Right forelimb (tissue), 1 donor: Measurements from ENCODE around the gene EFR3B.
"Not testable (repeated sequence)": the region's sequence is repeated elsewhere in the genome, so short reads cannot be mapped to it uniquely, and the experiment has no call there.

Experiments used
- DNase-seq: peaks from one replicate; pipeline ENCODE4 v3.0.0-alpha.2; 2018

The EFR3B gene

DNA sequence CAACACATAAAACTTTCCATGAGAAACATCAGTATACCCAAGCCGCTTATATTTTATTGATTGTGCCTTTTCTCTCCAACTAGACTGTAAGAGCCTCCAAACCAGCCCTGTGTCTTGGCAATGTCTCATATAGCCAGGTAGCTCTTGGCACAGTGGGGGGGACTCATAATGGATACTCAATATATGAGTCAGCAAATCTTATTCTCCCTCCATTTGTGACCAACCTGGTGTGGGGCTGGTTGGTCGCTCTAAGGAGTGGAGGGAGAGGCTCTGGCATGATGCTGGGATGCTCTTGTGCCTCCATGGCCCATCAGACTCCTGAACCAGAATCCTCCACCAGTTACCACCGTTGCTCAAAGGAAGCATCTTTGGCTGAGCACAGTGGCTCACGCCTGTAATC lies 32.0 kb downstream of the EFR3B start:
- DNase-seq: no peak

DNA sequence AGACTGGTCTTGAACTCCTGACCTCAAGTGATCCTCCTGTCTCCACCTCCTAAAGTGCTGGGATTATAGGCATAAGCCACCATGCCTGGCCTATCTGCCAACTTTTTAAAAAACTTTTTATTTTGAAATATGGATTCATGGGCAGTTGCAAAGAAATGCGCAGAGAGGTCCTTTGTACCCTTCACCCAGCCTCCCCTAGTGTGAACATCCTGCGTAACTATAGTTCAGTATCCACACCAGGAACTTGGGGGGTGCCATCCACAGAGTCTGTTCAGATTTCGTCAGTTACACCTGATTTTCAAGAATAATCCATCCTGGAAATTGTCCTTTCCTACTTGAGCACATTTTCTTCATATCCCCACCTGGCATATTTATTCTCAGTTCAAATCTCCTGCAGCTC lies 33.0 kb downstream of the EFR3B start:
- DNase-seq: no peak

DNA sequence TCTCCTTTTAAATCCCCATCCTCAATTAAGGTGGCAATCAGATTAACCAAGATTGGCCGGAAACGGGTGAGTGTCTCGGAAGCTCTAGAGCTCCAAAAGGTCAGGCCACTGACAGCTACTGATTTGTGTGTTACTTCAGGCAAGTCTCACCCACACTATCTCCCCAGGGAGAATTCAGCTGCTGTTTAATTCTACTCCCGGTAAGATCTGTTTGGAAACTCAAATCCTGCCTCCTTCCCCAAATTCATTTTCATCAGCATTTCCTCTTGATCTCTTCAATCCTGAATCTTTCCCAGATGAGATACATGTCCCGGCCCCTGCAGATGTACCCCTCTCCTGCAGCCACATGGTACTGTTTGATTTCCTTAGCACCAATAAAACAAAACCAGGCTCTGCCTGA lies 34.9 kb downstream of the EFR3B start:
- DNase-seq: no peak

- no peak for DNase-seq
Measured at GRCh38 chr2:25077789-25078169, 35.9 kb downstream of the EFR3B start.

- DNase-seq: no peak
Measured at GRCh38 chr2:25078170-25079049, 36.5 kb downstream of the EFR3B start.

DNA sequence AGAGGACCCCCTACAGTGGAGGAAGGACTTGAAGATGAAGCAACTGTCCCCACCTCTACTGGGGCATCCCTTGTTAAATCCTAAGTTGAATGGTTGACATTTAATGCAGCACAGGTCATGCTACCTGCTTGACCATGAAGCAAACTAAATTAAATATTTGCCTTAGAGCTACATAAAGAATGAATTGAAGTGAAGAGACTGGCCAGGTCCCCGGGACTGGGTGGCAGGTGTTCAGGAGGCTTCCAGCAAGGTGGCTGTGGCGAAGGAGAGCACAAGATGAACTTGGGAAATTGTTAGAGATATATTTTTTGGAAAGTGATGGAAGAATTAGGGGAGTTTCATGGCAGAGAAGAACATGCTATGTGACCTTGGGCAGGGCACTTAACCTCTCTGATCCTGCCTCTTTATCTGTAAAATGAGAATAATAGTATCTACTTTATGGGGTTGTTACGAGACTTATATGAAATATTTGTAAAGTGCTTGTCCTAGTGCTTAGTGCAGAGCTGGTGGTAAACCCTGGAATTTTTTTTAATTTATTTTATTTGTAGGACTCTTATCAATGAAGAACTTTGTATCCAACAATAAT lies 37.3 kb downstream of the EFR3B start:
- DNase-seq: no peak

- DNase-seq: no peak
Measured at GRCh38 chr2:25081237-25081790, 39.4 kb downstream of the EFR3B start.

DNA sequence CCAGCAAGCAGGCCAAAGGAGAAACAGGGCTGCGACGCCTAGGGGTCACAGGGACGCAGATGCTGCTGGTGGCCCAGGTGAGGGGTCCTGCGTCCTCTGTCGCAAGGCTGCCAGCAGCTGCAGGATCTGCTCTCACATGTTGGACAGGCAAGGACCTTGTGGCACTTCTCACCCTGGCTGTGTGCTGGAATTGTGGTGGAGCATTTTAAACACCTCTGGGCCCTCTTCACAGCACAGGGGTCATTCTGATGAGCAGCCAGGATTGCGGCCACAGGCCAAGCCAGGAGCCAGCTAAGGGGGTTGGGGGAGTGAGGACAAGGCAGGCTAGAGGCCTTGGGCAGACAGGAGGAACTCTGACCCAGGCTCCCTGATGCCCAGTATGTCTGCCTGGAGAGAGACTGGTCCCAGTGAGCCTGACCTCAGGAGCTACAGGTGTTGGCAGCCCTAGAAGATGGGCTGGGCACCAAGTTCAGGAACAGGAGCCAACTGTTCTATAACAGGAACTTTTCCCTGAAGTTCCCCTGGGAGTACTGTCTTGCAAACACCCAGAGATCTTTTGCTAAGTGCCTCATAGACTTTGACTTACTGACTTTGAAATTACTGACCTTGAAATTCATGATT lies 40.2 kb downstream of the EFR3B start:
- DNase-seq: no peak

GRCh38 chr2:25085761-25086560 lies 44.1 kb downstream of the EFR3B start:
- DNase-seq: no peak

GRCh38 chr2:25088817-25089516 lies 47.1 kb downstream of the EFR3B start:
- no peak for DNase-seq

DNA sequence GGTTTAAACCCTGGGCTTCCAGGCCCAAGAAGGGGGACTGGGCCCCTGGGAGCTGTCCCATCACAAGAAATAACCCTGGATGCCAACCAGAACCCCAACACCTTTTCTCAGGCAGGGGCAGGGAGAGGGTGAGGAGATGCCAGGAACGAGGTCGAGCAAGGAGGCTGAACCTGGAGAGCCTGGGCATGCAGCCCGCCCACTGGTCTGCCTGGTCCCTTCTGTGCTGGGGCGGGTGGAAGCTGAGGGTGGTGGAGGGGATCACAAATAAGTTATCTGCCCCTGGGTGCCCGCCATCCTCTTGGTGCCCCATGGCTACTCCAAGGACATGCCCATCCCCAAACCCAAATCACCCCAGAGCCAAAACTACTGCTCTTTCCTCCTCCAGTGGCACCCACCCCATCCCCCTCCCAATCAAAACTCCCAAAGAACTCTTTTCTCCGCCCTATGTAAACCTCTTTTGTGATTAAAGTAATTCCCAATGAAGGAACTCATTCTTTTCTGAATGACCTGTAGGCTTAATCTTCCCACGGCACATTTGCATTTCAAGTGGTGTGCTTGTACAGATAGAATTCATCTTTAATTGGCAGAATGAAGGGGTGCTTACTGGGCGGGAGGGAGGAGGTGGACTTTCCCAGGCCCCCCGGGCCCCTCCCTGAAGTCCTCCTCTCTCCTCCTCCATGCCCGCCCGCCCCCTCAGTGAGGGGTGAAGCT lies 47.9 kb downstream of the EFR3B start:
- no peak for DNase-seq

- no peak for DNase-seq
Measured at GRCh38 chr2:25090801-25091200, 48.9 kb downstream of the EFR3B start.

DNA sequence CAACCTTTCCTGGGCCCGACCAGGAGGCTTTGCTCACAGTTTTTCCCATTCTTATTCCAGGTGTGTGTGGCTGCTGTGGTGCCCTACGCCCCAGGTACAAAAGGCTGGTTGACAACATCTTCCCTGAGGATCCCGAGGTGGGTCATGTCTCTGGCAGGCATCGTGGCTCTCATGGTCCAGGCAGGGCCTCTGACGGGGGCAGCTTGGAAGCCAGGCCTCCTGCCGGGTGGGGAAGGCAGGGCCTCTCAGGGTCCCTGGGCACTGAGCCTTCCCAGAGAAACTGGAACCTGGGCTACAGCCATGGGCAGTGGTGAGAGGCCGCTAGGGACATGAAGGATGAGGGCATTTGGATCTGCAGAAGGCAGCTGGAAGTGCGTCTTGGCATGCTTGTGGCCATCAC lies 49.4 kb downstream of the EFR3B start:
- DNase-seq: no peak

GRCh38 chr2:25098056-25098455 lies 56.2 kb downstream of the EFR3B start:
- DNase-seq: no peak

DNA sequence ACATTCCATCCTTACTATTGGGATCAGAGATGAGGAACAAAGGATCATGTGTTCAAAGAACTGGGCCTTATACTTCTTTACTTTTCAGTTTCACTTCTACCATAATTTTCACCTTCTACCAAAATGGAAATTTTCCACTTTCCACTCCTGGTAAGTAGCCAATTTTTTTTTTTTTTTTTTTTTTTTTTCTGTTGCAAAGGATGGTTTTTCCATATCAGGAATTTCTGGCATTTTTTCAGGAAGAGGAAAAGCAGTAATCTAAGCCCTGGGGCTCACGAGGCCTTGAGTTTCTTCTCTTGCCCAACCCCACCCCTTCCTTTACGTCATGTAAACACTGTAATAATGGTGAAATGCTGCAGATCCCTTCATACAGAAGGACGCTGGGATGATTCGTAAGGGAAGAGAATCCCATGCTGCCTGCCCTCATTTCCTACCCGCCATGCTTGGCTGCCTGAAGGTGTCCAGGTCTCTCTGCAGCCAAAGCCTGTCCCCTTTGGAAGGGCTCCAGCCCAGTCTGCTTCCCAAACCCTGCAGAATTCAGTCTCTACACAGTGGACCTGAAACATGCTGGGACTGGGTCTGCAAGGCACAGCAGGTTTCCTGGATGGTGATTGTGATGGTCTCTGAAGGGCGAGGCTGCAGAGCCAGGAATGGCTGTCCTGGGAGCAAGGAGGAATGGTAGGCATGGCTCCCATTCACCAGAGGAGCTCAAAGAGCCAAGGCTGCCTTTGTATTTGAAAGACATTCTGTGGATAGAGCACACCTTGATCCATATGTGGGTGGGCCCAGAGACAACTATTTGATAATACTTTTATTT lies 57.0 kb downstream of the EFR3B start:
- DNase-seq: peak; percentile 56

- not testable (repeated sequence) for DNase-seq
Measured at GRCh38 chr2:25102352-25102751, 60.5 kb downstream of the EFR3B start.

DNA sequence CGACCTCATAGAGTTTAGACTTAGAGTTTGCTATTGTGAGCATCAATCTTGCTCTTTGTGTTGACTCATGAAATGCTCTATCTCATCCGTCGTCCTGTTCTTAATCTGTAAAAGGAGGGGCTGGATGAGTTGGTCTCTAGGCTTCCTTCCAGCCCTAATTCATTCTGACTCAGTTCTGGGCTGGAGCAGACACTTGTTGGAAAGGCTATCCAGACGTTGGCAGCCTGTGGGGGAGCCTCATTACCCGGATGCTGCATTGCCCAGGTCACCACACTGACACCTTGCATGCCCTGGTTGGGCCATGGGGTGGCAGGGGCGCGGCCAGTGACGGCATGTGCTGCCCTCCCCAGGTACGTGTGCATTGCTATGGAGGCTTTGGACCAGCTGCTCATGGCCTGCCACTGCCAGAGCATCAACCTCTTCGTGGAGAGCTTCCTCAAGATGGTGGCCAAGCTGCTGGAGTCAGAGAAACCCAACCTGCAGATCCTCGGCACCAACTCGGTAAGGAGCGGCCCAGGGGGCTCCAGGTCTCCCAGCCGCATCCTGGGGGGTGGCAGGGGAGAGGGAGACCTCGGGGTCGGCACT lies 61.5 kb downstream of the EFR3B start:
- no peak for DNase-seq

GRCh38 chr2:25104736-25105135 lies 62.9 kb downstream of the EFR3B start:
- DNase-seq: no peak

DNA sequence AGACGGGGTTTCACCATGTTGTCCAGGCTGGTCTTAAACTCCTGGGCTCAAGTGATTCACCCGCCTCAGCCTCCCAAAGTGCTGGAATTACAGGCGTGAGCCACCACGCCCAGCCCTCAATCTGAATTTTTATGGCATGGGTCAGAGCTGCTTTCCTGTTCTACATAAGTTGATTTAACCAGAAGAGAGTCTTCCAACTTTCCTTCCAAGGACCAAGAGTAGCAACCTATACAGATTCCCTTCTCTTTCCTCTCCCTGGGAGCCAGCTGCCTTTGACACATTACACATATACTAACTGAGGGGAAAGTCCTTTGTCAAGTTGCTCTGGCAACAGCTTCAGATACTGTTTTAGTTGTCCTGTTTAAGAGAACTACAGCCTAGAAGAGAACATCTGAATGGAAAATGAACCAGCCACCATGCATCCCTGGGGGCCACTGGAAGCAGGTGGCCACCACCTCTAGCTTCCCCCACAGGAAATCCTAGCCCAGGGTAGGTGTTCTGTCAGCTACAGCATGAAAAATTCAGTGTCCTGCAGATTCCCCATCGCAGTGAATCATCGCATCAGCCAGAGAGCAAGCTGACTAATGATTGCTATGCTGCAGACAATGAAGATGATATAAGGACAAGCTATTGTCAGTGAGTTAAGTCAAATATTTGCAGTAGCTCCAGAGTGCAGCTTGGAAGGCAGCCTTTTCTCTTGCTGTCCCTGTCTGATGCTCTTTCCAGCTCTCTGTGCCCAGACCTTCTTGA lies 63.6 kb downstream of the EFR3B start:
- DNase-seq: no peak

DNA sequence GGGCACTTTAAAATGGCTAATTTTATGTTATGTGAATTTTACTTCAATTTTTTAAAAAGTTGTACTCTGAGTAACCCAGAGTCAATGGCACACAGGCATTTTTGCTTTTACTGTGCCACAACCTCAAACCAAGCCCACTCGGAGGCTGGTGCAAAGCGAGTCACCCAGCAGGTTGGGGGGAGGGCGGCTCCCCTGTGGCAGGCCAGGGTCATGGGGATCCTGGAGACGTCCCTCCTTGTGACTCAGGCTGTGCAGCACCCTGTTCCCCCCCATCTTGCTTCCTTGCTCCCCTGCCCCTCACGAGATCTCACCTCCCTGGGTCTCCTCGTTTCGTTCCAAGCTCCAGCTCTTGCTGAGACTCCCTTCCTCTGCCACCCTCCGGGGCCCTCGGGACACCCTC lies 67.9 kb downstream of the EFR3B start:
- no peak for DNase-seq
